ENCODE measurements around the gene FXYD1.

The FXYD1 gene

DNA sequence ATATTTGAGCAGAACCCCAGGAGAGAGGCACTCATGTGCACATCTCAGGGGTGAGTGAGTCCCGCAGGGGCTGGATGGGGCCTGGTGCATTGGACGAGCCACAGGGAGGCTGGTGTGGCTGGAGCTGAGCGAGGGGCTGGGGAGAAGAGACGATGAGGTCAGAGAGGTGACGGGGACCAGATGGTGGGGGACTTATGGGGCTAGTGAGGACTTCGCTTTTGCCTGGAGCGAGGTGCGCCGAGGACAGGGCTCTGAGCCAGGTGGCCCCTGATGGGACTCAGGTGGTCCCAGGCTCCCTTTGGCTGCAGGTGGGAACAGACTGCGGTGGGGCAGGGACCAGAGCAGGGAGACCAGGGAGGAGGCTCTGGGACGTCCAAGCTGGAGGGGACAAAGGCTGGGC, 29.9 kb upstream of the FXYD1 start:
- DNase-seq, result no peak

GRCh38 chr19:35109395-35110112, 29.1 kb upstream of the FXYD1 start:
- peak; percentile 31 to 58 for DNase-seq

GRCh38 chr19:35110974-35111373, 27.6 kb upstream of the FXYD1 start:
- DNase-seq, result no peak

DNA sequence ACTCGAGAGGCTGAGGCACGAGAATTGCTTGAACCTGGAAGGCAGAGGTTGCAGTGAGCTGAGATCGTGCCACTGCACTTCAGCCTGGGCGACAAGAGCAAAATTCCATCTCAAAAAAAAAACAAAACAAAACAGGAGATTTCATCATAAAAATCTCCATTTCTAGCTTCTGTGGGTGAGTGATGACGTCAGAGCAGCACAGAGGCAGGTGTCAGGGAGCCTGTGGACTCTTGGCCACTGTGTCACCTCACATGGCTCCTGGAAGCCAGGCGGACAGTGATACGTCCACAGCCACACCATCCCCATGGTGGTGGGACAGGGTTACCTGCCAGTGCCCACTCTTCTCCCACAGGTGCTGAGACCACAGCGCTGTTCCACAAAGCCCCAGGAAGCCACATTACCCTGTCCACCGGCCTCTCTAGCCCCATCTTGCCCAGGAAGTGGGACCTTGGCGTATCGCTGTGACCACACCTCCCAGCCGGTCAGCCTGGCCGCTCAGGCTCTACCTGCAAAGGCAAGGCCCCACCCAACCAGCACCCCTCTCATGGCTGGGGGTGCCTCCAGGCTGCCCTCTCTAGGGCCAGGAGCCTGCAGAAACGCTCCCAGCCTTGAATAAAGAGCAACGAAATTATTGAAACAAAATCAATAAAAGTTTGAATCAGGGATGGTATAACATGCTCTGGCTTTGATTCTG, 25.5 kb upstream of the FXYD1 start:
- DNase-seq, result no peak

DNA sequence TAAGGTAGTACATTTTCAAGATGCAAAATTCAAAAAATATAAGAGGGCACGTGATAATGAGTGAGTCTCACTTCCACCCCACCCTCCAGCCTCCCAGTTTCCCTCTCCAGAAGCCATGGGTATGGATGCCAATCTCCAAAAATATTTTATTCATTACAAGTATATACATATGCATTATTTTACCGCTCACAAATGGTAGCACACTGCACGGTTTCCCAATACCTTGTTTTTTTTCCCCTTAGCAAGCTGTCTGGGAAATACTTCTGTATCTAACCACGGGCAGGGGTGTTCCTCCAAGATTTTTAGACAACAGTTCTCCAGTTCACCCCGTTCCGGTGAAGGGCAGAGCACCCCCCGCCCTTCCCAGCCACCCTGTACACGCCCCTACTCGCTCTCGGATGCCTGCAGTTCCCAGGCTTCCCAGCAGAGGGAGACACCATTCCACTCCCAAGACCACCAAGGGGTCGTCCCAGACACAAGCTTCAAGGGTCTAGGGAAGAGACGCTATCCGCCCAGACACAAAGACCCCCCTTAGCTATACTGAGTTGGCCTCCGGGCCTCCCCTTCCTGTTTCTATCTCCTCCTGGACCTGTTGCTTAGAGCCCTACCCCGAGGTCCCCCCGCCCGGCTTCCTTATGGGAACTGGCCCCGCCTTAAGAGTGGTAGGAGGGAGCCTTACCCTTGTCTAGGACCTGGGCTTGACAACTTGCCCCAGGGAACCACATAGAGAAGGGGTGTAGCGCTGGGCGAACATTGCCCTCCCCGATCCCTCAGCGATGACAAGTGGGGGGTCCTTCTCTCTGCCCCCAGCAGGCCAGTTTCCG, 24.1 kb upstream of the FXYD1 start:
- peak; percentile 74 to 78 for DNase-seq

- peak; percentile 87 to 88 for DNase-seq
These were observed 23.3 kb upstream of the FXYD1 start, which contains the start of gene FXYD3 for GRCh38 chr19:35115177-35115951. Gene FXYD3 (plus strand): TSS chr19:35115823. CDS start chr19:35119377, 3,554 bp downstream.

GRCh38 chr19:35116072-35116801, 22.4 kb upstream of the FXYD1 start:
- no peak for DNase-seq

- no peak for DNase-seq
These were observed 21.5 kb upstream of the FXYD1 start for GRCh38 chr19:35117116-35117515.

DNA sequence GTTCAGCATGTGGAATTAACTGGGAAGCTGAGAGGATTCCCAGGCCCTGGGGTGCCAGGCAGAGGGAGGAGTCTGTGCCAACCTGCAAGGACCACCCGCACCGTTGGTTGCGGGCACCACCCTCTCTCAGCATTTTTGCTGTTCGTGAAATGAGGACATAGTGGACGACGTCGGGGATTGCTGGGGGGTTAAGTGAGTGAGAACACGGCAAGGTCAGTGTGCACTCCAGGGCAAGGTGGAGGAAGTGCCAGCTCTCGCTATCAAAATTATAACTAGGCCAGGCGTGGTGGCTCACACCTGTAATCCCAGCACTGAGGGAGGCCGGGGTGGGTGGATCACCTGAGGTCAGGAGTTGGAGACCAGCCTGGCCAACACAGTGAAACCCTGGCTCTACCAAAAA, 20.8 kb upstream of the FXYD1 start:
- no peak for DNase-seq

DNA sequence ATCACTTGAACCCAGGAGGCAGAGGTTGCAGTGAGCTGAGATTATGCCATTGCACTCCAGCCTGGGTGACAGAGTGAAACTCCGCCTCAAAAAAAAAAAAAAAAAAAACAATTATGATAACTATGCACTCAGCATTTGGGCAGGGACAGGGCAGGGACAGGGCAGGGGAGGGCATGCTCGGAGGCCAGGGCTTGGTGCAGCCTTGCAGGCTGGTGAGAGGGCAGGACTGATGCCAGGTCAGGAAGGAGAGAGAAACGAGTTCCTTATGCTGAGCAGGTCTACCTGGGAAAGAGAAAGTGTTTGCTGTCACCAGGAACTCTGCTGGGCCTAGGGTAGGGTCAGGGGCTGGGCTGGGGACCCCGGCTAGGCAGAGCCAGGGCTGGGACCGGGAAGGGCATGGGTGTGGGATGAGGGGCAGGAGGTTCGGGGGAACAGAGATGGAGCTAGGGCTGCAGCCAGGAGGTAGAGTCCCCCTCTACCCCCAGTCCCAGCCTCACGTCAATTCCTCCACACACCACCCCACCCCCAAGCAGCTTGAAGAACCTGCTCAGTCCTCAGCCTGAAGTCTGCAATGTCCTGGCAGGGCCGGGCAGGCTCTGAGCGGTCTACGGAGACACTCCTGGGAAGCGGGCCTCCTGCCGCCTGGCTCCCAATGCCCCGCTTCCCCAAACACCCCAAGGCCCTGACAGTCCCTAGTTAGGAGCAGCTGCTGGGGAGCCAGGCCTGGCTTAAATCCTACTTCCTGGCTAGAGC, 20.2 kb upstream of the FXYD1 start:
- no peak for DNase-seq

DNA sequence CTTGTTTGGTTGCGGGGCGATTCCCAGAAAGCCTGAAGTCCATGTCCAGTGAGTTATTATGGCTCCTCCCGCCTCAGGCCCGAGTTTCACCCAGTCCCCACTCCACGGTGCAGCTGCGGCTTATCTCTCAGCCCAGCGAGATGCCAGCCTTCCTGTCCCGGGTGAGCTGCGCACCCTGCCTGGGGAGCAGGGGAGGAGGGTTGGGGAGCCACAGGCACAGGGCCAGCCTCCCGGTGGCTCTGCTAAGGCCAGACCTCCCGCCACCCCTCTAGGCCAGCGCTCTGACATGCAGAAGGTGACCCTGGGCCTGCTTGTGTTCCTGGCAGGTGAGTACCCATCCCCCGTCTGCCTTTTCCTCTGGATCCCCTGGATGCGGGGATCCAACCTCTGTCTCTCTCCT, 19.5 kb upstream of the FXYD1 start:
- no peak for DNase-seq

DNA sequence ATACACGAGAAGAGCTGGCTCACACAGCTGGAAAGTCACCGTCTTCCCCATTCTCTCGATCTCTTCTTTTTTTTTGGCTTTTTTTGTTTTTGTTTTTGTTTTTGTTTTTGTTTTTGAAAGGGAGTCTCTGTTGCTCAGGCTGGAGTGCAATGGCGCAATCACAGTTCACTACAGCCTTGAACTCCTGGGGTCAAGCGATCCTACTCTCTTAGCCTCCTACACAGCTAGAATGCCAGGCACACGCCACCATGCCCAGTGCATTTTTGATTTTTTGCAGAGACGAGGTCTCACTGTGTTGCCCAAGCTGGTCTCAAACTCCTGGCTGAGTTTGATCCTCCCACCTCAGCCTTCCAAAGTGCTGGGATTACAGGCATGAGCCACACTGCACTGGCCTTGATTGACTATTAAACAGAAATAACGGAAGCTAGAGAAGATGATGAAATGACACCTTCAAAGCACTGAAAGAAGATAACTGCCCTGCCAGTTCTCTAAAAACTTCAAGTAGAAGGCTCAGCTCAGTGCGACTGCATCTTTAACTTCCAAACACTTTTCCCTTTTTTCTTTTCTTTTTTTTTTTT, 19.0 kb upstream of the FXYD1 start:
- no peak for DNase-seq

GRCh38 chr19:35120492-35120891, 18.1 kb upstream of the FXYD1 start:
- no peak for DNase-seq

- DNase-seq, result no peak
These were observed 17.7 kb upstream of the FXYD1 start for GRCh38 chr19:35120898-35121297.

DNA sequence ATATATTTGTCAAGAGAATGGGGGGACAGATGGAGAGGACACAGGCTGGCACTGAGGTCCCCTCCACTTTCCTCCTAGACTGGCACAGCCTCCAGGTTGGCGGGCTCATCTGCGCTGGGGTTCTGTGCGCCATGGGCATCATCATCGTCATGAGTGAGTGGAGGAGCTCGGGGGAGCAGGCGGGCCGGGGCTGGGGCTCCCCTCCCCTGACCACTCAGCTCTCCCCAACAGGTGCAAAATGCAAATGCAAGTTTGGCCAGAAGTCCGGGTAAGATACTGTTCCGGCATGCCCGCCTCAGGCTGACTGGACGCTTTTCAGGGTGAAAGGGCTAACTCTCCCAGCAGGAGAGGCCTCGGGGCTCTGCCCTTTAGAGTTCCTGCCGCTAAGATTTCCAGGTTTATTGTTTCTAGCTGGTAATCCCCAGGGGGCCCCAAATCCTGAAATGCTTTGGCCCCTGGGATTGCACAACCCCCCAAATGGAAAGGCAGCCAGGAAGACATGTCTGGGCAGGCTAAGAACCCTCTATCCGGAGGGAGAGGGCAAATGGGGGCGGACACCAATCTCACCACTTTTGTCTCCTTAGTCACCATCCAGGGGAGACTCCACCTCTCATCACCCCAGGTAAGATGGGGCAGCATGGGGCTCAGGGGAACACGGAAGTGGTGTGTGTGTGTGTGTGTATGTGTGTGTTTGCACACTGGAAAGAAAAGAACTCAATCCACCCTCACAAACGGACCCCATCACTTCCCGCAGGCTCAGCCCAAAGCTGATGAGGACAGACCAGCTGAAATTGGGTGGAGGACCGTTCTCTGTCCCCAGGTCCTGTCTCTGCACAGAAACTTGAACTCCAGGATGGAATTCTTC, 15.7 kb upstream of the FXYD1 start:
- DNase-seq, result no peak

DNA sequence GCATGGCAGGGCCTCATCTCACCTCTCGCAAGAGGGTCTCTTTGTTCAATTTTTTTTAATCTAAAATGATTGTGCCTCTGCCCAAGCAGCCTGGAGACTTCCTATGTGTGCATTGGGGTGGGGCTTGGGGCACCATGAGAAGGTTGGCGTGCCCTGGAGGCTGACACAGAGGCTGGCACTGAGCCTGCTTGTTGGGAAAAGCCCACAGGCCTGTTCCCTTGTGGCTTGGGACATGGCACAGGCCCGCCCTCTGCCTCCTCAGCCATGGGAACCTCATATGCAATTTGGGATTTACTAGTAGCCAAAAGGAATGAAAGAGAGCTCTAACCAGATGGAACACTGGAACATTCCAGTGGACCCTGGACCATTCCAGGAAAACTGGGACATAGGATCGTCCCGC, 15.1 kb upstream of the FXYD1 start:
- DNase-seq, result peak in 1 of 2 donors; percentile 37

DNA sequence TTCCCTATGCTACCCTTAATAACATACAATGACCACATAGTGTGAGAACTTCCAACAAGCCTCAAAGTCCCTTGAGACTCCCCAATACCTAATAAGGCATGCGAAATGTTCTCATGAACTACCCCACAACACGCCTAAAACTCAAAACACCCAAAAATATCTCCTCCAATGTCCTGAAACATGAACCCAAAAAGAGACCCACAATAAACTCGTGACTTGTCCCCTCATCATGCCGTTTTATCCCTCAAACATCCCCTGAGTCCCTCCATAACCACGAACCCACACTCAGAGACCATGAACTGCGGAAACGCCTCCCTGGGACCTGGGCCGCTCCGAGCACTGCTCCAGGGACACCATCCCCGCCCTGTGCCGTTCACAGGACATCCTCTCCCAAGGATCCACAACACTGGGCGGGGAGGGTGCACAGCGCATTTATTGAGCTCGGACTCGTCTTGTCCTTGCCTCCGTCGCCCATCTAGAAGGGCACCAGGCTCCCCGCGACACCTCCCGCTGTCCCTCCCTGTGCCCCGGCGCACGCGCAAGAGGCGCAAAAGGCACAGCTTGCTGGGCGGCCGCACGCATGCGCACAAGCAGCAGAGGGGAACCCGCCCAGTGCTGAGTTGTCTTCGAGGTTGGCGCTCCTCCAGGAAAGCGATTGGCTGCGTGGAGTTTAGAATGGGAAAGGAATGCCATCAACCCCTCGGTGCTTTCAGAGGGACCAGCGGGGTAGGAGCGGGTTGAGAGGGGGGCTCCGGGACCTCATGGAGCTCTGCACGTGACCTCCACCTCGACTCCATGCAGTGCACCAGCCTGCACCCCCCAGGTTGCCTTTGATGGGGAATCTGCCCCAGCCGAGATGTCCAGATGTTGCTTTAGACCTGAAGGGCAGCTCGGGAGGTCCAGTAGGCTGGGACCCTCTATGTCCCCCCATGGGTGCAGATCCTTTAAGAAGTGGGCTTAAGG, 14.2 kb upstream of the FXYD1 start:
- DNase-seq, result peak; percentile 88 to 94

GRCh38 chr19:35125270-35125717, 13.3 kb upstream of the FXYD1 start:
- no peak for DNase-seq
